GM10266 (cell line): Measurements from ENCODE around the gene SLC43A3.
A peak's percentile ranks its signal among the peaks of the same experiment; 100 is the strongest.

Experiments
- DNase-seq: peaks from one replicate; pipeline ENCODE4 v3.0.0; 2012; ENCODE audit errors: extremely low spot score
- CTCF ChIP-seq: IDR thresholded peaks from 2 replicates; pipeline ENCODE4 v1.5.1; 2012; ENCODE audit warnings: mild to moderate bottlenecking, low read depth; ENCODE audit not compliant: control insufficient read depth, insufficient read depth; ENCODE audit errors: missing control alignments

Gene SLC43A3

GRCh38 chr11:57459164-57460021 lies 32.5 kb upstream of the SLC43A3 start:
- no peak for DNase-seq
- TF ChIP-seq CTCF, result no peak

- peak; percentile 65 for DNase-seq
- TF ChIP-seq CTCF, result peak; percentile 74
Measured at GRCh38 chr11:57458410-57459163, 31.7 kb upstream of the SLC43A3 start.

- DNase-seq, result no peak
- no peak for TF ChIP-seq CTCF
Measured at GRCh38 chr11:57458060-57458409, 31.1 kb upstream of the SLC43A3 start.

GRCh38 chr11:57457643-57458023 lies 30.7 kb upstream of the SLC43A3 start:
- peak; percentile 46 for DNase-seq
- TF ChIP-seq CTCF, result no peak

- peak; percentile 99 for TF ChIP-seq CTCF
- DNase-seq, result peak; percentile 85
Measured at GRCh38 chr11:57456960-57457642, 30.2 kb upstream of the SLC43A3 start.

- no peak for TF ChIP-seq CTCF
- DNase-seq, result no peak
Measured at GRCh38 chr11:57453543-57454177, 26.7 kb upstream of the SLC43A3 start.
